GM21737 (cell line): Measurements from ENCODE around the gene EMP1.

Source experiments
- ATAC-seq: cut with Tn5 transposase; IDR thresholded peaks from one replicate; pipeline ENCODE4 v1.9.1; 2021; ENCODE audit warnings: mild to moderate bottlenecking, moderate library complexity; ENCODE audit not compliant: unreplicated experiment

Gene EMP1

DNA sequence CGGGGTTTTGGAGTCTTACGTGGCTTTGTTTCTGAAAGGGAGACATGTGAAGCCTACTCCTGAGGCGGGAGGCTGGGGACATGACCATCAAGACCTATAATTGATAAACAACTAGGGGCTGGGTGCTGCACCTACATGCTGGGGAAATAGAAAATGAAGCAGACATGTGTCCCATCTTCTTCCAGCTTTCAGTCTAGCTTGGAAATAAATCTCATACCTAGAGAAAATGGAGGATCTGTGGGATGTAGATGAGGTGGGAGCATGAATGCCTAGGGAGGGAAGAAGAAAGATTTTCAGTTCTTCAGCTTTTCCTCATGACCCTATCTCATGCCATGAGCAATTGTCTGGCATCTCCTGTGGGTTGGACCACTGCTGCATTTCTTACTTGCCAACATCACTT is 22.1 kb downstream of the EMP1 start:
- ATAC-seq: no peak

DNA sequence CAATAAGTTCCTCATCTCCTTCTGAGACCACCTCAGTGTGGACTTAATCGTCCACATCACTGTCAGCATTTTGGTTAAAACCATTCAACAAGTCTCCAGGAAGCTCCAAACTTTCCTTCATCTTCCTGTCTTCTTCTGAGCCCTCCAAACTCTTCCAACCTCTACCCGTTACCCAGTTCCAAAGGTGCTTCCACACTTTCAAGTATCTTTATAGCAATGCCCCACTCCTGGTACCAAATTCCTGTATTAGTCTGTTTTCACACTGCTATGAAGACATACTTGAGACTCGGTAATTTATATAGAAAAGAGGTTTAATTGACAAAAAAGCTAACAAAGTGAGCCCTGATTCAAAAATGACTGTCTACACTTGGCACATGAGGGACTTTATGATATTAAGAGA is 22.8 kb downstream of the EMP1 start:
- ATAC-seq: no peak

DNA sequence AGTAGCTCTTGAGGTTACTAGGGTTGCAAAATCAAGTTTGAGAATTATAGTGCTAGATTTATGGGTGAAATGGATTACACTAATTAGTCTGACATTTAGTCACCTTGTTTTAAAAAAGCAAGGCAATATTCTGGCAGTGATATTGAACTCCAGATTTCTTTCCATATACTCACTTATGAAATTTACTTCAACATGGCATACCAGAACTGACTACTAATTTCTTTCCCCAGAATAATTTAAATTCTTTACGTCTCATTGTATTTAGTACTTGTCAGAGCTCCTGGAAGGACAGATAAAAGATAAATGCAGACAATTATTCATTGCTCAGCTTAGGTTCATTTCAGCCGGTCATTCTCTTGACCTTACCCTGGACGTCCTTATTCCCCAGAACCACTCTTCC is 24.3 kb downstream of the EMP1 start:
- no peak for ATAC-seq

GRCh38 chr12:13222076-13222475 is 25.6 kb downstream of the EMP1 start:
- ATAC-seq: no peak

DNA sequence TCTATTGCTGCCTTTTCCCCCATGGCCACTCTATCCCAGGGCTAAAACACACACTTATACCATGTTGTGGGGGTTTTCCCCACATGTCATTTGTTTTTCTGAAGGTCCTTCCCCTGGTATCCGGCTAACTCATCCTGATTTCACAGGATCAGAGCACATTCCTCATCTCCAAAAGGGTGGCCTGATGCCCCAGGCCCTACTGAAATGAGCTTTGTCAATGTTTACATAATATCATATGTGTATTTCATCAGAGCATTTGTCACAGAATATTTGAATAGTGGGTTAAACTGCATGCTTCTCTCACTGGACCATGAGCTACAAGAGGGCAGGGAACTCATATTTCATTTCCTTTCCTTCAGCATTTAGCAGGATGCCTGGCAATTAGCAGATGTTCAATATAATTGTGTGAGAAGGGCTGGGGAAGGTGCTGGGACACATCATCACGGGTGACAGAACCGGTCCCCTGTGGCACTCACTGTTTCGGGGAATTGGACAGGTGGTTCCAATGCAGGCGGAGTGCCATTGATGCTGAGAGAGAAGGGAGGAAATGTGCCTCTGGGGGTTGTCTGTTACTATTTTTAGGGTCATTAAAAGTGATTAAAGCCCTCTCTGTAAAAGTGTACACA is 26.8 kb downstream of the EMP1 start:
- ATAC-seq: no peak

DNA sequence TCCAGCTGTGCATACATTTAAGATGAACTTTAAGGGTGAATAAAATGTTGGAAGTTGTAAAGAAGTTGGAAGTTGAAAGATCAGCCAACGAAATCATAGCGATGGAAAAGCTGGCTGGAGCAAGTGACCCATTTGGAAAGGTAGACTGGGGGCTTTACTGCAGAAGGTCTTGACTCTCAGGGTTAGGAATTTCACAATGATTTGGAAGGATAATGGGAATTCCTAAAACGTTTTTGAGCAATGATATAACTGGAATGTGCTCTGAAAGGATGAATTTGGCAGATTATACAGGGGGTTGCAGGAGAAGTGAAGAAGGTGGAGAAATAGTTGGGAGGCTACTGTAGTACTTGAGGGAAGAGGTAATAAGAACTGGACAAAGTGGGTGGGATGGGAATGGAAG is 27.4 kb downstream of the EMP1 start:
- ATAC-seq: no peak

GRCh38 chr12:13227191-13227590 is 30.7 kb downstream of the EMP1 start:
- no peak for ATAC-seq

- ATAC-seq: no peak
Measured at GRCh38 chr12:13228579-13228978, 32.1 kb downstream of the EMP1 start.

DNA sequence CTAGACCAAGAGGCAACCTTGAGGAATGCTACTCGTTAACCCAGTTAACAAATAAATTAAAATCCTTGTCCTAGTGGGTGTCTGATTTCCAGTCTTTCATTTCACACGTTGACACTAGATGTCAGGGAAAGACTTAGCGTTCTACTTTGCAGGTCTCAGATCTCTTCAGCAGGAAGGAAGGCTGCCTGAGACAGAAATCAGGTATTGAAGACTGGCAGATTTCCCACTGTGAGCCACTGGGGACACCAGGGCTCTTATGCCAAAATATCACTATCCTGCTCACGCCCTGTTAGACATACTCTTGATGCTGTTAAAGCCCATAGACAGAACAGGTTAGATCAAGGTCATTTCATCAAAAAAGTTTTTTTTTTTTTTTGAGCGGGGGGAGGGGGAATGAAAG is 33.0 kb downstream of the EMP1 start:
- ATAC-seq: no peak

- no peak for ATAC-seq
Measured at GRCh38 chr12:13230500-13230899, 34.0 kb downstream of the EMP1 start.

GRCh38 chr12:13233830-13234641 is 37.5 kb downstream of the EMP1 start:
- ATAC-seq: no peak

GRCh38 chr12:13238204-13238603 is 41.7 kb downstream of the EMP1 start:
- no peak for ATAC-seq

DNA sequence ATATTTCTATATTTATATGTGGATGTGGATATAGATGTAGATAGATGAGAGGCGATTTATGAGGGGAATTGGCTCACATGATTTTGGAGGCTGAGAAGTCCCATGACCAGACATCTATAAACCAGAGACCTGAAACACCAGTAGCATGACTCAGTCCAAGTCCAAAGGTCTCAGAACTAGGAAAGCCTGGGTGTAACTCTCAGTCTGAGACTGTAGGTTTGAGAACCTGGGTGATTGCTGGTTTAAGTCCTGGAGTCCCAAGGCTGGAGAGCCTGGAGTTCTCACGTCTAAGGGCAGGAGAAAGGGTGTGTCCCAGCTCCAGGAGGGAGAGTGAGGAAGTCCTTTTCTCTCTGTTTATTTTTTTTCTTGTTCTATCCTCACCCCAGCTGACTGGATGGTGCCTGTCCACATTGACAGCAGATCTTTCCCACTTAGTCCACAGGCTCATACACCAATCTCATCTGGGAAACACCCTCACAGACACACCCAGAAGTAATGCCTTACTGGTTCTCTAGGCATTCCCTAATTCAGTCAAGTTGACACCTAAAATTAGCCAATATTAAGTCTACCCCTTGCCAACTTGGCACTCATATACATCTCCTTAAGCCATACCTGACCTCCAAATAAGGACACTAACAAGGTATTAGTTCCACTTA is 45.4 kb downstream of the EMP1 start:
- no peak for ATAC-seq

DNA sequence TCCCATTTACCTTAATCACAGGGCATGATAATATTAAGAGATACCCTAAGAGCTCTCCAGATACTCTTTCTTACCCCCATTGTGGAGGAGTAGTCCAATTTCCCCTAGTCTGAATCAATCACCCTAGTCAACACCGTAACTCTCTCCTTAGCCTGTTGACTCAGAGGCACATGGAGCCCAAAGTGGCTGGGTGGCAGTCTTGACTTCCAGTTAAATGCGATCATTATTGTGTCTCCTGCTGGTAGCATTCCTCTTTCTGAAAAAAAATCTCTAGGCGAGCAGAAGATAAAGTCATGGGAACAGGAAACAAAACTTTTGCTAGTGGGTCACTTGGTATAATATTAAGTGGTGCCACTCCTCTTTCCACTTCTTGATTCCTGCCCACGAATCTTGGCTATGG is 46.4 kb downstream of the EMP1 start:
- ATAC-seq: no peak

DNA sequence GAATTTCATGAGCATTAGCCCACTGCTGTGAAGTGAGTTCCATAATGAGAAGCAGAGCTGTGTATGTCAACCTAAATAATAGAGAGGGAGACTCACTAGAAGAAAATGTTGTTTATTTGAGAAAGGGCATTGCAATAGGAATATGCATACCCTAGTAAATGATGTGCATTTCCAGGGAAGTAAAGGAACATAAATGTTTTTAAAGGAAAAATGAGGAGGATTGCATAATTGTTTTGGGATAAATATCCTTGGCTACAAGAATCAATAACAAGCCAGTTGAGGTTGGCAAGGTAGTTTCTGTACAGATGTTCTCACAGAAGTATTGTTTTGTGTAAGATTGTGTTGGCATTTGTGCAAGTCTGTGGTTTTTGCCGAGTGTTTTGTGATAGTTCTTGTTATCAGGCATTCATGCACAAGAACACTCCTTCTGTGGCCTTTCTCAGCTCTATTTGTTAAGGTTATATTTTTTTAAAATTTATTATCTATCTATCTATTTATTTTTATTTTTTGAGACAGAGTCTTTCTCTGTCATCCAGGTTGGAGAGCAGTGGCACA is 47.1 kb downstream of the EMP1 start:
- no peak for ATAC-seq

DNA sequence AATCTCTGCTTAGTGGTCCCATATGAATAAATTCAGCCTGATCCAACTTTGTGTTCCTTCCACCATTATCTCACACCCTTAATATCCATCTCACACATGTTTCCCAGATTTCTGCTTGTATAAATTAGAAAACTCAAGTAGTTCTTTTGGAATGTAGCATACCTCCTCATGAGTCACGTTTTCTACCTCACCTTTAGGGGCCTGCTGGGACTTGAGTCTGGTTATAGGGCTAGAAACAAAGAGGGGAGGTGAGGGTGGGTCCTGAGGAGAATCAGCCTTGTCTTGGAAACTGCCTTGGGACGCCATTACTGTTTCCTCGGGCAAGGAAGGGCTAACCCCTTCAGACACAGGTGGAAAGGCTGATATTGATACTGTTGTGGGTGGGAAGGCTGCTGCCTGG is 51.1 kb downstream of the EMP1 start:
- ATAC-seq: no peak

- no peak for ATAC-seq
Measured at GRCh38 chr12:13248964-13249363, 52.4 kb downstream of the EMP1 start.

GRCh38 chr12:13250416-13250815 is 53.9 kb downstream of the EMP1 start:
- ATAC-seq: no peak

DNA sequence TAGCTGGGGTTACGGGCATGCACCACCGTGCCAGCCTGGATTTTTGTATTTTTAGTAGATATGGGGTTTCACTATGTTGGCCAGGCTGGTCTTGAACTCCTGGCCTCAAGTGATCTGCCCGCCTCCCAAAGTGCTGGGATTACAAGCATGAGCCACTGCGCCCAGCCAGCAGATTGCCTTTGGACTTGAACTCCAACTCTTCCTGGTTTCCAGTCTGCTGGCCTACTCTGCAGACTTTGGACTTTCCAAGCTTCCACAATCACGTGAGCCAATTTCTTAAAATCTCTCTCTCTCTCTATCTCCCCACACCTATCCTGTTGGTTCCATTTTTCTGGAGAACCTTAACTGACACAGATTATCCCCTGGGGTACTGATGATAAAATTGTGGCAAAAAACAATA is 55.0 kb downstream of the EMP1 start:
- ATAC-seq: no peak

DNA sequence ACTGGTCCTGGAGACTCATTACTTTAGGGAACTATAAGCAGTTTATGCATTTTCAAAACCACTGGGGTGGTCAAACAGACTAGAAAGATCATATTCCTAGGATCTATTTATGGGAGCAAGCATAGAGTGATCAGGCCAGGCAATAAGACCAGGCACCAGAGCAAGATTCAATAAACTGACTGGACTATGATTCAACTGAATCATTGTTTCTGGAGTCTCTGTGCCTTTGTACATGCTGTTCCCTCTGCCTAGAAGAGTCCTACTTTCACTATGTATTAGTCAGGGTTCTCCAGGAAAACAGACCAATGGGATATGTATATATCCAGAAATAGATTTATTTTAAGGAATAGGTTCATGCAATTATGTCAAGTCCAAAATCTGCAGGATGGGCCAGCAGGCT is 55.5 kb downstream of the EMP1 start:
- no peak for ATAC-seq

DNA sequence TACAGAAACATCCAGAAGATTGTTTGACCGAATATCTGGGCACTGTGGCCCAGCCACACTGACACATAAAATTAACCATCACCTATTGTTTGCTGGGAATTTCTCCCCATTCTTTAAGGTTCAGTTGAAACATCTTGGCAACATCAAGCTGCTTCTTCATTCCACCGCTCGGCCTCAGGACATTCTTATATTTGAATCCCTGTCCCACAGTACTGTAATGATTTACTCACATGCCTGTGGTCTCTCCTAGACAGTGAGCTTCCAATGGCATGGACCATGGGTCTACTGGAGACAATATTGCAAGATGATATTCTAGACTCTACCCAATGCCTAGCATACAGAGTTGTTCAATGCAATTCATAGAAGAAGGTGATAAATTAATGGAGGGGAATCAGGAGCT is 56.1 kb downstream of the EMP1 start:
- ATAC-seq: no peak
